NCI-H1105 treated with DMSO at 0.1 percent for 48 hours (cell line): ENCODE measurements around the gene GGA1.
"Not testable (repeated sequence)": the region's sequence is repeated elsewhere in the genome, so short reads cannot be mapped to it uniquely, and the experiment has no call there.

Experiments
- DNase-seq: peaks from one replicate; lab custom pipeline; 2025; lab: John Stamatoyannopoulos, UW

GGA1 gene

GRCh38 chr22:37571258-37571991 is 37.2 kb upstream of the GGA1 start:
- DNase-seq, result no peak

- DNase-seq, result no peak
These were observed 36.7 kb upstream of the GGA1 start for GRCh38 chr22:37571992-37572373.

GRCh38 chr22:37575490-37576003 is 33.1 kb upstream of the GGA1 start:
- DNase-seq, result no peak

- no peak for DNase-seq
These were observed 30.6 kb upstream of the GGA1 start for GRCh38 chr22:37578002-37578401.

- DNase-seq, result no peak
These were observed 27.1 kb upstream of the GGA1 start for GRCh38 chr22:37581504-37581903.

GRCh38 chr22:37582526-37582925 is 26.1 kb upstream of the GGA1 start:
- DNase-seq, result no peak

- no peak for DNase-seq
These were observed 20.0 kb upstream of the GGA1 start for GRCh38 chr22:37588546-37589215.

- DNase-seq, result no peak
These were observed 19.0 kb upstream of the GGA1 start for GRCh38 chr22:37589636-37590035.

- DNase-seq, result not testable (repeated sequence)
These were observed 17.6 kb upstream of the GGA1 start for GRCh38 chr22:37591081-37591480.

GRCh38 chr22:37591823-37592404 is 16.7 kb upstream of the GGA1 start:
- no peak for DNase-seq

- no peak for DNase-seq
These were observed 14.4 kb upstream of the GGA1 start for GRCh38 chr22:37594237-37594636.

GRCh38 chr22:37599153-37599552 is 9.5 kb upstream of the GGA1 start:
- peak; percentile 20 for DNase-seq

- no peak for DNase-seq
These were observed 7.5 kb upstream of the GGA1 start for GRCh38 chr22:37601203-37601539.

GRCh38 chr22:37601540-37602442 is 6.8 kb upstream of the GGA1 start:
- DNase-seq, result no peak

- DNase-seq, result not testable (repeated sequence)
These were observed 5.9 kb upstream of the GGA1 start for GRCh38 chr22:37602546-37603277.

- DNase-seq, result no peak
These were observed 4.6 kb upstream of the GGA1 start for GRCh38 chr22:37604074-37604473.

- DNase-seq, result no peak
These were observed 3.8 kb upstream of the GGA1 start for GRCh38 chr22:37604875-37605274.

- DNase-seq, result peak; percentile 89
These were observed 1.4 kb upstream of the GGA1 start for GRCh38 chr22:37607010-37607934.

- peak; percentile 45 for DNase-seq
These were observed 628 bp upstream of the GGA1 start for GRCh38 chr22:37607935-37608476.
